Smooth muscle cell (in vitro differentiated cells): ENCODE data around the gene LSM8. TPM values are rescaled to one million over a fixed set of nuclear protein-coding genes. Genes with fewer than 3 reads are reported as not detected.

ENCODE experiments used
- DNase-seq: peaks from one replicate; lab custom pipeline; 2025; ENCODE audit not compliant: unreplicated experiment; lab: John Stamatoyannopoulos, UW
- H2AFZ ChIP-seq: fragments of 200-600 bp; sonication (generic); 2 replicates; pipeline ENCODE4 v1.6.0; 2016; ENCODE audit warnings: antibody characterized with exemption, low read depth, mild to moderate bottlenecking
- H3F3A ChIP-seq: fragments of 200-600 bp; sonication (generic); 2 replicates; pipeline ENCODE4 v1.6.0; 2017; ENCODE audit warnings: antibody characterized with exemption, low read depth
- H3K27ac ChIP-seq: fragments of 200-600 bp; sonication (generic); 2 replicates; pipeline ENCODE4 v1.5.1; 2016; ENCODE audit warnings: low read depth, mild to moderate bottlenecking
- H3K27me3 ChIP-seq: fragments of 200-600 bp; sonication (generic); 2 replicates; pipeline ENCODE4 v1.6.1; 2016; ENCODE audit warnings: low read depth, mild to moderate bottlenecking
- H3K36me3 ChIP-seq: fragments of 200-600 bp; sonication (generic); 2 replicates; pipeline ENCODE4 v1.5.1; 2016; ENCODE audit warnings: low read depth
- H3K4me1 ChIP-seq: fragments of 200-600 bp; sonication (generic); 2 replicates; pipeline ENCODE4 v1.5.1; 2016; ENCODE audit warnings: low read depth
- H3K4me2 ChIP-seq: fragments of 200-600 bp; sonication (generic); 2 replicates; pipeline ENCODE4 v1.6.0; 2016; ENCODE audit warnings: mild to moderate bottlenecking
- H3K4me3 ChIP-seq: fragments of 200-600 bp; sonication (generic); 2 replicates; pipeline ENCODE4 v1.5.1; 2016; ENCODE audit warnings: mild to moderate bottlenecking
- H3K79me2 ChIP-seq: fragments of 200-600 bp; sonication (generic); 2 replicates; pipeline ENCODE4 v1.6.0; 2016; ENCODE audit warnings: low read depth, mild to moderate bottlenecking
- H3K9ac ChIP-seq: fragments of 200-600 bp; sonication (generic); 2 replicates; pipeline ENCODE4 v1.6.0; 2016; ENCODE audit warnings: low read depth
- H3K9me3 ChIP-seq: fragments of 200-600 bp; sonication (generic); replicated peaks from 2 replicates; pipeline ENCODE4 v1.5.1; 2016; ENCODE audit warnings: low read depth
- H4K20me1 ChIP-seq: fragments of 200-600 bp; sonication (generic); 2 replicates; pipeline ENCODE4 v1.6.0; 2016; ENCODE audit warnings: low read depth
- WGBS: methylation state at CpG from one replicate; pipeline ENCODE4 v1.1.7; 2016; ENCODE audit warnings: low lambda C conversion rate; 5-methylcytosine and 5-hydroxymethylcytosine counted together
- polyA plus RNA-seq: library from polyadenylated mRNA; unstranded; fragments of >200 nt; fragmentation: Nextera tagmentation; extraction: Ambion mirVana; gene quantifications from 2 replicates; pipeline ENCODE4 v1.2.1, GENCODE V29; 2016
- total RNA-seq: library from RNA; depleted of rRNA; stranded (reverse); fragments of >200 nt; gene quantifications from 2 replicates; pipeline ENCODE4 v1.2.3, GENCODE V29; 2014
- TF ChIP-seq, protein P1 (sequence below): fragments of 200-600 bp; sonication (generic); IDR thresholded peaks from 2 replicates; pipeline ENCODE4 v1.5.1; 2017; ENCODE audit warnings: borderline replicate concordance, mild to moderate bottlenecking, antibody characterized with exemption; ENCODE audit not compliant: insufficient read depth, poor library complexity, severe bottlenecking

LSM8 gene
- total and polyA plus RNA-seq, 2 experiments from 2014 or later: 36.8 to 38.2 TPM

DNA sequence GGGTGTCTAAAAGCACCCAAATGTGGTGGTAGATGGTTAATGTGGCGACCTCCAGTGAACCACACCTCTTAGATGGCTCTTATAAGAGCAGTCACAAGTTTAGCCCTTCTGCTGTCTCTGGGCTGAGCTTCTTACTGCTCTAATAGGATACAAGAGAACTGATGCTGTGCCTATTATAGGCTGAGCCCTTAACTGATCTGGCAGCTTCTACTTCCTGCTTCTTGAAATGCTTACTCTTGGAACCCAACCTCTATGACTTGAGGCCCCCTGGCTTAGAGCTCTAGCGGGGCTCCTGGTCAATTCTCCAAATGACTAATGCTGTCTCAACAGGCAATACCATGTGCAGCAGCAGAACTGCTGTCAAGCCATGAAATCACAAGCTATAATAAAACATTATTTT is 35.0 kb upstream of the LSM8 start:
- H3K27me3 ChIP-seq: no peaks in the 10 kb centered on the region
- no peak overlapping the region for H3K9ac ChIP-seq
- no peak overlapping the region for H3K4me3 ChIP-seq
- DNase-seq: no peak
- no peak overlapping the region for H3K27ac ChIP-seq
- H3K4me2 ChIP-seq: no peak overlapping the region
- TF ChIP-seq, protein P1, sequence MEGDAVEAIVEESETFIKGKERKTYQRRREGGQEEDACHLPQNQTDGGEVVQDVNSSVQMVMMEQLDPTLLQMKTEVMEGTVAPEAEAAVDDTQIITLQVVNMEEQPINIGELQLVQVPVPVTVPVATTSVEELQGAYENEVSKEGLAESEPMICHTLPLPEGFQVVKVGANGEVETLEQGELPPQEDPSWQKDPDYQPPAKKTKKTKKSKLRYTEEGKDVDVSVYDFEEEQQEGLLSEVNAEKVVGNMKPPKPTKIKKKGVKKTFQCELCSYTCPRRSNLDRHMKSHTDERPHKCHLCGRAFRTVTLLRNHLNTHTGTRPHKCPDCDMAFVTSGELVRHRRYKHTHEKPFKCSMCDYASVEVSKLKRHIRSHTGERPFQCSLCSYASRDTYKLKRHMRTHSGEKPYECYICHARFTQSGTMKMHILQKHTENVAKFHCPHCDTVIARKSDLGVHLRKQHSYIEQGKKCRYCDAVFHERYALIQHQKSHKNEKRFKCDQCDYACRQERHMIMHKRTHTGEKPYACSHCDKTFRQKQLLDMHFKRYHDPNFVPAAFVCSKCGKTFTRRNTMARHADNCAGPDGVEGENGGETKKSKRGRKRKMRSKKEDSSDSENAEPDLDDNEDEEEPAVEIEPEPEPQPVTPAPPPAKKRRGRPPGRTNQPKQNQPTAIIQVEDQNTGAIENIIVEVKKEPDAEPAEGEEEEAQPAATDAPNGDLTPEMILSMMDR: no peak
- H3K9me3 ChIP-seq: no peaks in the 10 kb centered on the region
- H3K36me3 ChIP-seq: no peaks in the 10 kb centered on the region
- H4K20me1 ChIP-seq: no peaks in the 10 kb centered on the region
- H2AFZ ChIP-seq: no peak overlapping the region
- H3F3A ChIP-seq: no peaks in the 10 kb centered on the region
- WGBS: 73% methylated on average over 2 of the region's 2 CpGs
- peaks cover 16% of the 10 kb centered on the region for H3K4me1 ChIP-seq
- H3K79me2 ChIP-seq: no peaks in the 10 kb centered on the region

DNA sequence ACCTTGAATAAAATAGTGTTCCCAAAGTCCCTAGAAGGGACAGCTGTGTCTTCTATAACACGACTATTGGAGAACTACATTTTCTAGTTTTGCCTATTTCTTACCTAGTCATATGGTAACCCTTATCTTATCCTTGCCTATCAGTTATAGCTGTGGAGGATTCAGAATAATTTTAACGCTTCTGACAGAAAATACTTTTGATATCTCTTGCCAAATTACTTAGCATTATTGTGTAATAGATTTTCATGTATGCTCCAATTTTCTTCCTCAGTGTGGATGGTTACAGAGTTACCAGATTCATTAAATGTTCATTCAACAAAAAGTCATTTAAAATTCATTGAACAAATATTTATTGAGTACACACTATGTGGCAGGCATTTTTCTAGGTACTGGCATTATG is 34.6 kb upstream of the LSM8 start:
- H3F3A ChIP-seq: no peaks in the 10 kb centered on the region
- no peak overlapping the region for H3K4me3 ChIP-seq
- no peaks in the 10 kb centered on the region for H4K20me1 ChIP-seq
- H3K36me3 ChIP-seq: no peaks in the 10 kb centered on the region
- TF ChIP-seq, protein P1: no peak
- H3K4me1 ChIP-seq: peaks cover 16% of the 10 kb centered on the region
- no peaks in the 10 kb centered on the region for H3K79me2 ChIP-seq
- H3K4me2 ChIP-seq: no peak overlapping the region
- no peak for DNase-seq
- H3K9ac ChIP-seq: no peak overlapping the region
- no peaks in the 10 kb centered on the region for H3K9me3 ChIP-seq
- H3K27ac ChIP-seq: no peak overlapping the region
- H3K27me3 ChIP-seq: no peaks in the 10 kb centered on the region
- no peak overlapping the region for H2AFZ ChIP-seq
- 93% methylated on average over 2 of the region's 2 CpGs for WGBS

GRCh38 chr7:118151671-118152070 is 32.3 kb upstream of the LSM8 start:
- Histone ChIP-seq H4K20me1 (no peaks in the 10 kb centered on the region), H3F3A (no peaks in the 10 kb centered on the region), H3K4me3 (no peak overlapping the region), H3K9me3 (no peaks in the 10 kb centered on the region), H3K36me3 (no peaks in the 10 kb centered on the region), H3K27ac (peak overlapping the region; percentile 33), H3K9ac (no peak overlapping the region), H3K27me3 (no peaks in the 10 kb centered on the region), H3K4me2 (no peak overlapping the region), H2AFZ (no peak overlapping the region), H3K79me2 (no peaks in the 10 kb centered on the region), H3K4me1 (peaks cover 16% of the 10 kb centered on the region)
- 56% methylated on average over 2 of the region's 2 CpGs for whole genome bisulfite sequencing
- TF ChIP-seq, protein P1: no peak
- no peak for DNase-seq

DNA sequence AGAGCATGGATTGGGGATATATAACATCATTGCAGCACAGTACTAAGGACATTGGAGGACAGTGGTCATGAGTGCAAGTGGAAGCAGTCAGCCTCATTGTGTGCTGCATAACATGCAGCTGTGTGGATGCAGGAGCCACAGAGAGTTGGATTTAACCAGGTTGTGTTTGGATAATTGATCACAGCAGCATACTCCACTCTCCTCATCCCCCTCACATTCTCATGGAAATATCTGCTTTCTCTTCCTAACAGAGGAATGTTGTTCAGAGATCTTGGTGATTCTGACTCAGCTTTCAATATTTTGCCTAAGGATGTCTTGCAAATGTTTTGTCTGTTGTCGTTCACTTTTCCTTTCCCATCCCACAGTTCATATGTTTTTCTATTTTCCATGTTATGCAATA is 31.8 kb upstream of the LSM8 start:
- Histone ChIP-seq H3K4me3 (no peak overlapping the region), H3K79me2 (no peaks in the 10 kb centered on the region), H3K9ac (no peak overlapping the region), H4K20me1 (no peaks in the 10 kb centered on the region), H3F3A (no peaks in the 10 kb centered on the region), H3K4me1 (peaks cover 16% of the 10 kb centered on the region), H3K9me3 (no peaks in the 10 kb centered on the region), H3K27me3 (no peaks in the 10 kb centered on the region), H3K4me2 (no peak overlapping the region), H3K27ac (no peak overlapping the region), H2AFZ (no peak overlapping the region), H3K36me3 (no peaks in the 10 kb centered on the region)
- TF ChIP-seq, protein P1: no peak
- DNase-seq: no peak
- WGBS: 26% methylated on average over 1 of the region's 1 CpG
